Adrenal gland (tissue), 12 donors: Measurements from ENCODE around the gene DOCK8. TPM values are rescaled to one million over a fixed set of nuclear protein-coding genes. Genes with fewer than 3 reads are reported as not detected.

Experiments used
- DNase-seq, 7 donors: peaks; one replicate each; pipeline ENCODE4 v3.0.0-alpha.2; 2019 to 2020
- H3K27ac ChIP-seq, 5 donors: fragments of 200-600 bp; sonication (generic) in 4 of 5; 1 replicate in 3 of 5; 2 replicates in 2 of 5; pipeline versions ENCODE4 v1.5.1 to v1.8.0; 2016 to 2020; ENCODE audit warnings: mild to moderate bottlenecking in 1 of 5
- H3K27me3 ChIP-seq: fragments of 200-600 bp; 2 replicates; pipeline ENCODE4 v1.8.0; 2021
- H3K36me3 ChIP-seq, 2 donors: fragments of 200-600 bp; replicated peaks in 1 of 2; 1 replicate in 1 of 2; 2 replicates in 1 of 2; pipeline versions ENCODE4 v1.5.1 to v1.8.0; 2018 to 2022
- H3K4me1 ChIP-seq, 2 donors: fragments of 200-600 bp; replicated peaks in 1 of 2; 1 replicate in 1 of 2; 2 replicates in 1 of 2; pipeline versions ENCODE4 v1.5.1 to v1.8.0; 2018 to 2021
- H3K4me3 ChIP-seq, 4 donors: fragments of 200-600 bp; sonication (generic) in 3 of 4; one replicate each; pipeline ENCODE4 v1.5.1; 2016 to 2018
- H3K9me3 ChIP-seq, 3 donors: fragments of 200-600 bp; sonication (generic) in 1 of 3; replicated peaks in 1 of 3; 1 replicate in 2 of 3; 2 replicates in 1 of 3; pipeline versions ENCODE4 v1.5.1 to v1.8.0; 2016 to 2021
- POLR2A ChIP-seq, 2 donors: fragments of 450-650 bp; IDR thresholded peaks; one replicate each; pipeline ENCODE4 v1.6.1; 2017; ENCODE audit warnings: antibody characterized with exemption in 2 of 2, mild to moderate bottlenecking in 2 of 2, moderate library complexity in 1 of 2
- WGBS, 4 donors: extraction: QIAGEN DNeasy Blood & Tissue Kit in 2 of 4; methylation state at CpG; one replicate each; pipeline versions ENCODE4 v1.1.5 to v1.1.7; 2013 to 2017; 5-methylcytosine and 5-hydroxymethylcytosine counted together
- intact Hi-C, 2 donors: fragments of 100-400 bp; cut with DNase I; formaldehyde crosslinking; loops; one replicate each; pipeline versions ENCODE4 v1.14.1 to v1.15.0; 2022 to 2023
- polyA plus RNA-seq, 3 donors: library from polyadenylated mRNA; stranded (reverse); fragments of 200-250 nt in 2 of 3; fragments of 350-450 nt in 1 of 3; fragmentation: Illumina TruSeq in 1 of 3; extraction: RNeasy Lipid Tissue Mini Kit (QIAGEN cat#74804) in 1 of 3; gene quantifications; one replicate each; pipeline ENCODE4 v1.2.3, GENCODE V29; 2013 to 2014
- total RNA-seq, 9 donors: library from RNA; depleted of rRNA in 4 of 9; stranded (reverse); fragments of >200 nt in 4 of 9; fragments of 120-200 nt in 1 of 9; fragmentation: NEBNext Ultra II Directional in 1 of 9; extraction: Animal tissue kit (Norgen Biotek cat#: 25700) in 1 of 9; gene quantifications; one replicate each; pipeline versions ENCODE4 v1.1.0 to v1.2.4, GENCODE V29; 2013 to 2023
- TF ChIP-seq, protein P1 (sequence below), 6 experiments: fragments of 450-650 bp in 4 of 6; fragments of 200-600 bp in 2 of 6; sonication (generic) in 1 of 6; IDR thresholded peaks; 1 replicate in 5 of 6; 2 replicates in 1 of 6; pipeline versions ENCODE4 v1.5.1 to v1.8.0; 2016 to 2021; ENCODE audit warnings: antibody characterized with exemption in 6 of 6, mild to moderate bottlenecking in 2 of 6, moderate library complexity in 1 of 6
- donor health status: healthy with polysubstance abuse.
- donor health status: Bipolar disorder and iron deficiency.
- donor health status: DM: yes; HTN: yes; CAD: no.
- donor health status: DM: no; HTN: no; CAD: no.
- donor health status: DM: no; HTN: no; CAD: no.
- donor health status: DM: yes; HTN: yes; CAD: no.

DOCK8 gene
- total and polyA plus RNA-seq, 12 donors: 8.3 to 134 (median 40.5) TPM

DNA sequence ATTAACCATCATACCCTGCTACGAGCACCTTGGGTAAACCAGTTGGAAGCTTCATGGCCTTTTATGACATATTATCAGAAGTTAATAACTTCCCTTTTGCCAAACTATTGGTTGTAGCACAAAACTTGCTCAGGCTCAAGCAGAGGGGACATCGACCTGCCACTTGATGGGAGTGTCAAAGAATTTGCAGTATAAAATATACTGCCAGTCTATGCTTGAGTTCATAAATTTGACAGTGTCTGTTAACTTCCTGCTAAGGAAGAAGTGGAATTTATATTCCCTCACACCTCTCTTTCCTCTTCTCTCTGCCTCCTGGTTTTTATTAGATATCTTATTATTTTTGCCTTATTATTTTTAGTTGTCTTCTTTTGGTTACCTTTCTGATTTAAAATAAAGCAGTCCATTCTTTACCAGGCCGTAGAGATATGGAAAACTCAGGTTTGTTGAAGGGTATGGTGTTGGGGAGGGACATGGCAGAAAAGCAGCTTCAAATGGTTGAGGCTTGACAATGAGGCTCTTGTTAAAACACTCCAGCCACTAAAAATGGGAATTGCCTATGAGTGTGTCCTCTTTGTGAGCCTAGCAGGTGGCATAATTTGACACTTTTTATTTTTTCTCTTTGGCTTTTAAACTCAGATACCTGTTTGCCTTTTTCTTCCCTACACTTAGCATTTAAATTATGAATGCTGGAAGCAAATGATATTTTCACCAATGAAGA, 298.0 kb downstream of the DOCK8 start:
- TF ChIP-seq, protein P1, sequence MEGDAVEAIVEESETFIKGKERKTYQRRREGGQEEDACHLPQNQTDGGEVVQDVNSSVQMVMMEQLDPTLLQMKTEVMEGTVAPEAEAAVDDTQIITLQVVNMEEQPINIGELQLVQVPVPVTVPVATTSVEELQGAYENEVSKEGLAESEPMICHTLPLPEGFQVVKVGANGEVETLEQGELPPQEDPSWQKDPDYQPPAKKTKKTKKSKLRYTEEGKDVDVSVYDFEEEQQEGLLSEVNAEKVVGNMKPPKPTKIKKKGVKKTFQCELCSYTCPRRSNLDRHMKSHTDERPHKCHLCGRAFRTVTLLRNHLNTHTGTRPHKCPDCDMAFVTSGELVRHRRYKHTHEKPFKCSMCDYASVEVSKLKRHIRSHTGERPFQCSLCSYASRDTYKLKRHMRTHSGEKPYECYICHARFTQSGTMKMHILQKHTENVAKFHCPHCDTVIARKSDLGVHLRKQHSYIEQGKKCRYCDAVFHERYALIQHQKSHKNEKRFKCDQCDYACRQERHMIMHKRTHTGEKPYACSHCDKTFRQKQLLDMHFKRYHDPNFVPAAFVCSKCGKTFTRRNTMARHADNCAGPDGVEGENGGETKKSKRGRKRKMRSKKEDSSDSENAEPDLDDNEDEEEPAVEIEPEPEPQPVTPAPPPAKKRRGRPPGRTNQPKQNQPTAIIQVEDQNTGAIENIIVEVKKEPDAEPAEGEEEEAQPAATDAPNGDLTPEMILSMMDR (IDR thresholded peaks at IDR 0.05): no peak
- TF ChIP-seq POLR2A (IDR thresholded peaks at IDR 0.05): no peak
- DNase-seq: no peak
- intact Hi-C loops: no loop called here
- no peaks in the 10 kb centered on the region for H3K4me1 ChIP-seq
- WGBS, 4 donors: 84 to 93% (median 89%) methylated on average over 3 of the region's 3 CpGs
- H3K27me3 ChIP-seq: no peaks in the 10 kb centered on the region
- H3K4me3 ChIP-seq: no peak overlapping the region
- no peaks in the 10 kb centered on the region for H3K36me3 ChIP-seq
- no peak overlapping the region for H3K27ac ChIP-seq
- no peaks in the 10 kb centered on the region for H3K9me3 ChIP-seq

Other genes with a start within 250 kb of the DOCK8 start
- gene WASHC1, start 185.4 kb upstream of the DOCK8 start, total RNA-seq: 10 to 100 TPM in 5 of 9 donors, 1 to 10 TPM in 4; 3.9 to 34.6 (median 11.1) TPM
- gene WASHC1, start 185.4 kb upstream of the DOCK8 start, polyA plus RNA-seq: 10 to 100 TPM in 2 of 3 donors, 1 to 10 TPM in 1; 5.2 to 68.5 (median 61.6) TPM
- gene FOXD4, start 96.4 kb upstream of the DOCK8 start, total RNA-seq: under 1 TPM in 6 of 9 donors, not detected in 3; 0.26 to 0.88 (median 0.44) TPM
- gene FOXD4, start 96.4 kb upstream of the DOCK8 start, polyA plus RNA-seq: 1 to 10 TPM in 2 of 3 donors, not detected in 1; 1.2 to 1.4 TPM
- gene ZNG1A, start 35.8 kb upstream of the DOCK8 start, total RNA-seq: 100 to 1,000 TPM in 1 of 9 donors, 10 to 100 TPM in 8; 19.4 to 106 (median 41.4) TPM
- 100 to 1,000 TPM in 1 of 3 donors, 10 to 100 TPM in 2; 28.8 to 114 (median 48.7) TPM for gene ZNG1A, start 35.8 kb upstream of the DOCK8 start, polyA plus RNA-seq